Stimulated activated CD8-positive, alpha-beta memory T cell treated with anti-CD3 and anti-CD28 coated beads, Interleukin-12 subunit alpha, Interleukin-12 subunit beta, amount 100 ng/mL, for 4 hours (primary cell): Measurements from ENCODE around the gene SUOX.
"Not testable (repeated sequence)": the region's sequence is repeated elsewhere in the genome, so short reads cannot be mapped to it uniquely, and the experiment has no call there.

Experiments used
- DNase-seq: peaks from one replicate; pipeline ENCODE4 v3.0.0-alpha.2; 2020; ENCODE audit warnings: low read depth

The SUOX gene

GRCh38 chr12:56020423-56021184 is 23.5 kb downstream of the SUOX start, which contains the start of gene IKZF4:
Gene IKZF4, plus strand, starts transcription at chr12:56021043. Its CDS starts 451 bp downstream, at chr12:56021494.
- no peak for DNase-seq

GRCh38 chr12:56021889-56022497 is 24.9 kb downstream of the SUOX start:
- no peak for DNase-seq

GRCh38 chr12:56028511-56029165 is 31.6 kb downstream of the SUOX start:
- DNase-seq = no peak

- DNase-seq = no peak
These were observed 32.1 kb downstream of the SUOX start for GRCh38 chr12:56029166-56029519.

GRCh38 chr12:56029666-56030293 is 32.7 kb downstream of the SUOX start:
- DNase-seq = no peak

- DNase-seq = no peak
These were observed 34.9 kb downstream of the SUOX start for GRCh38 chr12:56031987-56032386.

- no peak for DNase-seq
These were observed 37.7 kb downstream of the SUOX start for GRCh38 chr12:56034586-56035332.

GRCh38 chr12:56037161-56037560 is 40.1 kb downstream of the SUOX start:
- DNase-seq = no peak

GRCh38 chr12:56038022-56038655 is 41.1 kb downstream of the SUOX start:
- DNase-seq = no peak

GRCh38 chr12:56040151-56040550 is 43.1 kb downstream of the SUOX start:
- no peak for DNase-seq

GRCh38 chr12:56040963-56041551 is 44.0 kb downstream of the SUOX start:
- no peak for DNase-seq

GRCh38 chr12:56041552-56042429 is 44.7 kb downstream of the SUOX start, which contains the start of gene RPS26:
Gene RPS26, plus strand, starts transcription at chr12:56041918. Its CDS starts 249 bp downstream, at chr12:56042167.
- DNase-seq = peak; percentile 81

- not testable (repeated sequence) for DNase-seq
These were observed 45.3 kb downstream of the SUOX start for GRCh38 chr12:56042430-56042813.

GRCh38 chr12:56042843-56043242 is 45.8 kb downstream of the SUOX start:
- no peak for DNase-seq

- DNase-seq = no peak
These were observed 49.1 kb downstream of the SUOX start for GRCh38 chr12:56046027-56046780.

GRCh38 chr12:56053407-56053893 is 56.4 kb downstream of the SUOX start:
- no peak for DNase-seq
